ENCODE data around the gene GALNT17.

The GALNT17 gene

GRCh38 chr7:71135663-71136062 lies 3.7 kb downstream of the GALNT17 start:
- DNase-seq (ENCODE audit: low spot score), result no peak
- TF ChIP-seq, protein P1, sequence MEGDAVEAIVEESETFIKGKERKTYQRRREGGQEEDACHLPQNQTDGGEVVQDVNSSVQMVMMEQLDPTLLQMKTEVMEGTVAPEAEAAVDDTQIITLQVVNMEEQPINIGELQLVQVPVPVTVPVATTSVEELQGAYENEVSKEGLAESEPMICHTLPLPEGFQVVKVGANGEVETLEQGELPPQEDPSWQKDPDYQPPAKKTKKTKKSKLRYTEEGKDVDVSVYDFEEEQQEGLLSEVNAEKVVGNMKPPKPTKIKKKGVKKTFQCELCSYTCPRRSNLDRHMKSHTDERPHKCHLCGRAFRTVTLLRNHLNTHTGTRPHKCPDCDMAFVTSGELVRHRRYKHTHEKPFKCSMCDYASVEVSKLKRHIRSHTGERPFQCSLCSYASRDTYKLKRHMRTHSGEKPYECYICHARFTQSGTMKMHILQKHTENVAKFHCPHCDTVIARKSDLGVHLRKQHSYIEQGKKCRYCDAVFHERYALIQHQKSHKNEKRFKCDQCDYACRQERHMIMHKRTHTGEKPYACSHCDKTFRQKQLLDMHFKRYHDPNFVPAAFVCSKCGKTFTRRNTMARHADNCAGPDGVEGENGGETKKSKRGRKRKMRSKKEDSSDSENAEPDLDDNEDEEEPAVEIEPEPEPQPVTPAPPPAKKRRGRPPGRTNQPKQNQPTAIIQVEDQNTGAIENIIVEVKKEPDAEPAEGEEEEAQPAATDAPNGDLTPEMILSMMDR (IDR thresholded peaks at IDR 0.05; ENCODE audit: extremely low read depth, missing control alignments), result no peak

DNA sequence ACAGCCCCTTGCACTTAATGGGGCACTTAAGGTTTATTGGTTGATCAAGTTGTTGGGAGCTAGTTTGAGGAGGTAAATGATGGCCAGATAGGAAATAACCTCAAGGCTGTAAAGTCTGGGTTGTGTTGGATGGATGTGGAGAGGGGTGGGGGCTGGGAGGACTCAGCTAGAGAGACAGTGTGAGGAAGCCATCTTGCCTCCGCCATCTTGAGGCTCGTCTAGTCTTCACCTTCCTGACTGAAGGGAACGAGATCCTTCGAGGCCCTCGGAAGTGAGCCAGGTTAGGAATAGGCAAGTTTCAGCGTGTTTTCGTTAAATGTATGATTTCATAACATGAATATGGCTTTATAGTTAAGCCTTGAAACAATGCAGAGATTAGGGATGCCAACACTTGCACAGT lies 5.5 kb downstream of the GALNT17 start:
- DNase-seq (ENCODE audit: low spot score), result no peak
- TF ChIP-seq, protein P1 (IDR thresholded peaks at IDR 0.05; ENCODE audit: extremely low read depth, missing control alignments), result no peak

- no peak for DNase-seq (ENCODE audit: low spot score)
- TF ChIP-seq, protein P1 (IDR thresholded peaks at IDR 0.05; ENCODE audit: extremely low read depth, missing control alignments), result no peak
Measured at GRCh38 chr7:71140264-71140663, 8.3 kb downstream of the GALNT17 start.

DNA sequence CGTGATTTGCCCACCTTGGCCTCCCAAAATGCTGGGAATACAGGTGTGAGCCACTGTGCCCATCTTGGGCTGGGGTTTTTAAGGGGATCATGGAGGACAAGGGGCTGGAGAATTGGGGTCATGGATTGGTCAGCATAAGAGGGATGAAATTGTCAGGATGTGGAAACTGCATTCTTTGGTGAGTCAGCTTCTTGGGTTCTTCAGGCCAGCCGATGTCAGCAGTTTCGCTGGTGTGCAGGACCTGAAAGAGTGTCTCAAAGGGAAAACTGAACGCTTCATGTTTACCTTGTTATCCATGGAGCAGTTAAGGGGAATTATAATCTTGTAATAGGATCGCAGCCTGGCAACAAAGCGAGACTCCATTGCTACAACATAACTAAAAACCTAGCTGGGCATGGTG lies 13.0 kb downstream of the GALNT17 start:
- no peak for DNase-seq (ENCODE audit: low spot score)
- TF ChIP-seq, protein P1 (IDR thresholded peaks at IDR 0.05; ENCODE audit: extremely low read depth, missing control alignments), result no peak

- TF ChIP-seq, protein P1 (IDR thresholded peaks at IDR 0.05; ENCODE audit: extremely low read depth, missing control alignments), result no peak
- DNase-seq (ENCODE audit: low spot score), result no peak
Measured at GRCh38 chr7:71145906-71146901, 14.3 kb downstream of the GALNT17 start.

DNA sequence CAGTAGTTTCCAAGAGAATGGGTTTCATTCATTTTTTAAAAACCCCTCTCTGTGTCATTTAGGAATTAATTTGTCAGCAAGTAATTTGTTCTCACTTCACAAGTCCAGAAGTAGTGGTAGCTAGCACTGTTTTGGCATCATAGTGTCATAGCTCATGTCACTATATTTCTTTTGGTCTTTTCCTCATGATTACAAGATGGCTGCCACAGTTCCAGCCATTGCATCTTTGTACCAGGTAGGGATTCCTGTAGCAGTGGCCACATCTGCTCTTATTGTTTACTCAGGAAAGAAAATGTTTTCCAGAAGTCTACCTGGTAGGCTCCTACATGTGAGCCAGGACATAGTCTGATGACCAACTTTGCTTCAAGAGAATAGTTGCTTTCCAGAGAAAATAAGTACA lies 16.2 kb downstream of the GALNT17 start:
- DNase-seq (ENCODE audit: low spot score), result no peak
- TF ChIP-seq, protein P1 (IDR thresholded peaks at IDR 0.05; ENCODE audit: extremely low read depth, missing control alignments), result no peak

DNA sequence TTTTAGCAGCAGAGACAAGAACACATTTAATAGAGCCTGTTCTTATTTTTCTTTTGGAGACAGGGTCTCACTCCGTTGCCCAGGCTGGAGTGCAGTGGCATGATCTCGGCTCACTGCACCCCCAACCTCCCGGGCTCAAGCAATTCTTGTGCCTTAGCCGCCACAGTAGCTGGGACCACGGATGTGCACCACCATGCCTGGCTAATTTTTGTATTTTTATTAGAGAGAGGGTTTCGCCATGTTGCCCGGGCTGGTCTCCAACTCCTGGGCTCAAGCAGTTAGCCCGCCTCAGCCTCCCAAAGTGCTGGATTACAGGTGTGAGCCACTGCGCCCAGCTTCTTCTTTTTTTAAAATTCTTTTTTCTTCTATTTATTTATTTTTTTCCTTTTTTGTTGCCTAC lies 23.3 kb downstream of the GALNT17 start:
- TF ChIP-seq, protein P1 (IDR thresholded peaks at IDR 0.05; ENCODE audit: extremely low read depth, missing control alignments), result no peak
- DNase-seq (ENCODE audit: low spot score), result no peak

All from GM20000 (cell line).